Stimulated activated CD8-positive, alpha-beta memory T cell treated with anti-CD3 and anti-CD28 coated beads, Interleukin-4, amount 100 ng/mL, for 4 hours (primary cell): ENCODE results near the gene SLC4A2.

Source experiments
- DNase-seq, 2 donors: peaks; one replicate each; pipeline ENCODE4 v3.0.0-alpha.2; 2020; ENCODE audit warnings: low read depth in 2 of 2, low spot score in 1 of 2

Gene SLC4A2

GRCh38 chr7:151091431-151091830 lies 32.0 kb downstream of the SLC4A2 start:
- no peak for DNase-seq

DNA sequence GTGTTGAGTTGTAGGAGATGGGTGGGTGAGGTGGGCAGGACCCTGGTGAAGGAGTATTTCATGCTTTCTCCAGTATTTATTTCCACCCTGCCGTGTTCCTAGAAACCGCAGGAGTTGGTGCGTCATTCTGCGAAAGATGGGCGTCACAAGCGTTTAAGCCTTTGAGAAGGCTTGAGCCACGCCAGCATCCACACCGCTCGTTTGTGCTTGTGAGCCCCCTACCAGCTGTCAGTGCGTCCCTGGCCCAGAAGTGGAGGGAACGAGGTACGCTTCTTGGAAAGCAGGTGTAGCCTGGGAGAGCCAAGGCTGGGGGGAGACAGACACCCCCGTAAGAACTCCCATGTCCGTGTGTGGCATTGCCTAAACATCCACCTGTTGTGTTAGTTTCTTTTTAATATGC lies 32.6 kb downstream of the SLC4A2 start:
- no peak for DNase-seq

DNA sequence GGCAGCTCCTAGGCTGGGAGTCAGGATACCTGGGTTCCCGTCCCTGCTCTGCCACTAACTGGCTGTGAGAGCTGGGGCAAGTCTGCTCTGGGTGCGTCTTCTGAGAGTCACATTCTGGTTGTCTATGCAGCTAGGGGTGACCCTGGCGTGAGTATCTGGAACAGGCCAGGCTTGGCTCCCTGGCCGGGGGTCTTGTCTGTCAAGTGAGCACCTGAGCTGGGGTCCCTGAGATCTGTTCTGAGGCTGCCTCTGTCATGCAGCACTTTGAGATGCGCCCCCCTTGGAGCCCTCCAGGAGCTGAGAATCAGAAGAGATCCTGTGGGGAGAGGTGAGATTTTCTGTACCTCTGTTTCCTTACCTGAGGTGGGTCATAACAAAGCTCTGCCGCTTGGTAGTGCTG lies 34.4 kb downstream of the SLC4A2 start:
- DNase-seq, result no peak

DNA sequence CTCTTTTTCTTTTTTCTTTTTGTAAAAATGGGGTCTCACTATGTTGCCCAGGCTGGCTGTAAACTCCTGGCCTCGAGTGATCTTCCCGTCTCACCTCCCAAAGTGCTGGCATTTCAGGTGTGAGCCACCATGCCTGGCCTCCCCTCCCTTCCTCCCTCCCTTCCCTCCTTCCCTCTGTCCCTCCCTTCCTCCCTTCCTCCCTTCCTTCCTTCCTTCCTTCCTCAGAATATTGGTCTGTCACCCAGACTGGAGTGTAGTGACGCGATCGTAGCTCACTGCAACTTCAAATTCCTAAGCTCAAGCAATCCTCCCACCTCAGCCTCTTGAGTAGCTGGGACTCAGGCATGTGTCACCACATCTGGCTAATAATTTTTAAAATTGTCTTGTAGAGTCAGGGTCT lies 35.3 kb downstream of the SLC4A2 start:
- no peak for DNase-seq

DNA sequence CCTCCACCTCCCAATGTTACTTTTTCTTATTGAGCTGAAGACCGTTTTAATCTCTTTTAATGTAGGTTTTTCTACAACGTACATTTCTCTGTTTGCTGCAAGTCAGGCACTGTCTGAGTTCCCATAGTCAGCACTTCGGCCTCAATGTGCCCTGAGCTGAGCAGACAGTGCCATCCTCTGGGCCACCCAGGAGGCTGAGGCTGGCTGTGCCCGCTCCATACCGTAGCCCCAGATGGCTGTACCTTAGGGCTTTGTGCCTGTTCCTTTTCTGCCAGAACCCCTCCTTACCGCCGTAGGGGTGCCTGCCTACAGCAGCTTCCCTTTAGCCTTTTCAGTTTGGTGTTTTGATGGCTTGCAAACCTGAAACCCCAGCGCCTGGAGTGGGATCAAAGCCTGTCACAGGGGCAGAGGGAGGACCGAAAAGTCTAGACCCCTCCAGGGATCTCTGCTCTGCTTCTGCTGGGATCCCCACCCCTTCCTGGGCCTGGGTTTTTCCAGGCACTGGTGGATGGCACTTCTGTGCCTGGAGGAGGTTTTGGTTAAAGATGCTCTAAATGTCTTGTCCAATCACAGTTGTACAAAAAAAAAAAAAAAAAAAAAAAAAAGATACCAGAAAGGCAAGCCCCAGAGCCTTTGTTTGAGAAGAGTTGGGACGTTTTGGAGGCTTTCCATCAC lies 35.9 kb downstream of the SLC4A2 start:
- no peak for DNase-seq

- no peak for DNase-seq
Measured at GRCh38 chr7:151095828-151096475, 36.6 kb downstream of the SLC4A2 start.

DNA sequence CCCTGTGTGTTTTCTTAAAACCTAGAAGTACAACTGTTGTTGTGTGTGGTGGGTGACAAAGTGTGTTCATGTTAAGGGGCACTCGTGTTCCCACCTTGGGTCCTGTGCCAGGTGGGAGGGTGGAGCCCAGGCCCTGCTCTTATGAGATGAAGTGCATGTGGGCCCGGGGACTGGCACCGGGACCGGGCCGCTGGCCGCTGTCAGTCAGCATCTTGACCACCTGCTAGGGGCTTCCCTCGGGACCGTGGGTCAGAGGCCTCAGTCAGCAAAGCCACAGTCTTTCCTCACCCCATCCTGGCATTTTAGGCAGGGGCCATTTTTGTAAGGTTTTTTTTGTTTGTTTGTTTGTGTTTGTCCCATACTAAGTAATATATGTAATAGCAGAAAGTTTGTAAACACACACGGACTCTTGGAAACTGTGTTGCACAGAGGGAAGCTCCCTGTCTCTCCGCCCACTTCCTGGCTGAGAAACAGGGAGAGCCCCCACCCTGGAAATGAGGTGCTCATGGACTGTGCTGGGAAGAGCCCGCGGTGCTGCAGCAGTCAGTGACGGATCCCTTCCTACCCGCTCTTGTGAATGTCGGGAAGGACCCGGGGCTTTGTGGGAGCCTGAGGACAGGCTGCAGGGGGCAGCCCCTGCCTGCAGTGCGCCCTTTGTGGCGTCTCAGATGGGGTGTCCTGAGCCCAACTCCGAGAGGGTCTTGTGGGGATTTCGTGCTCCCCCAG lies 40.3 kb downstream of the SLC4A2 start:
- no peak for DNase-seq

- no peak for DNase-seq
Measured at GRCh38 chr7:151100921-151101320, 41.5 kb downstream of the SLC4A2 start.

- no peak for DNase-seq
Measured at GRCh38 chr7:151101621-151102396, 42.4 kb downstream of the SLC4A2 start.

DNA sequence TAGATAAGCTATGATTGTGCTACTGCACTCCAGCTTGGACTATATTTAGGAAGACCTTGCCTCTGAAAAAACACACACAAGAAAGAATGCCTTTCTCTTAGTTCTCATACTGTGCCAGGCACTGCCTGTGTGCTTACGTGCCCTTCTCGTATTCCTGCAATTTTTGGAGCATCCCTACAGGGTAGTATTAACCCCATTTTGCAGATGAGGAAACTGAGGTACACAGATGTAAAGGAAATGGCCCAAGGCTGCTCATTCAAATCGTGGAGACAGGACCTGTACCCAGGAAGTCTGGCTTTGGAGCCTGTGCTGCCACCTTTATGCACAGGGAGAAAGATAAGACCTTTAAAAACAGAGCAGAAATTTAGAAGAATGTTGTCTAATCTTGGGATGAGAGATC lies 43.6 kb downstream of the SLC4A2 start:
- DNase-seq, result no peak

DNA sequence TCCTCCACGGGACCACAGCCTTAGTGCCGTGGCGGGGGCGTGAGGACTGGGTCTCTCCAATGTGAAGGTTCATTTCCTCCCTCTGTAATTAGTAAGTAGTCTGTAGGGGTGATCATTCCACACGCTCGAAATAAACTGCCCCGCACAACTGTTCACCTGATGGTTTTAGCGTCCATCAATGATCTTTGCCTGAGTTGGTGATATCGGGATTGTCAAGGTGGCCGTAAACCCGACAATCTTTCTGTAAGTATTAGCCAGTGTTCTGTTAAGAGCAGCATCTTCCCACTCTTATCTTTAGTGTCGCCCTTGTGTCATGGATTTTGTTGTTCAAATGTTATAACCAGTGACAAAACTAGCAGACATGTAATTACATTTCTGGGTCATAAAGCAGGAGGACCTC lies 44.6 kb downstream of the SLC4A2 start:
- DNase-seq, result no peak

GRCh38 chr7:151104411-151105235 lies 45.2 kb downstream of the SLC4A2 start:
- no peak for DNase-seq

DNA sequence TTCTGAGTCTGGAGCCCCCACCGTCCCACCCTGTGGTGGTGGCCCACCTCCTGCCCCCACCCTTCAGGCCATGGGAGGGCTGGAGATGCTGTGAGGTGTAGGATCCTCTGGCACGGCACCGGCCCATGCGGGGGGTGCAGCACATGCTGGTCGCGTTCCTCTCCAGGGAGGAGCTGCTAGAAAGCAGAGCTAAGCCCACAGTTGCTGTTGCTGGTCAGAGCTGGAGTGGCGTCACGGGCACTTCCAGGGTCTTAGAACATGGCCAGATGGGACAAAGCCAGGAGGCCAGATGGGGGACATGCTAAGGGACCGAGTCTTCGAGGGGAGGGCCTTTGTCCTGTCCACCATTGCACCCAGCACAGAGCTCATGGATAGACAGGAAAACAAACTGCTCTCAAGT lies 48.5 kb downstream of the SLC4A2 start:
- no peak for DNase-seq

DNA sequence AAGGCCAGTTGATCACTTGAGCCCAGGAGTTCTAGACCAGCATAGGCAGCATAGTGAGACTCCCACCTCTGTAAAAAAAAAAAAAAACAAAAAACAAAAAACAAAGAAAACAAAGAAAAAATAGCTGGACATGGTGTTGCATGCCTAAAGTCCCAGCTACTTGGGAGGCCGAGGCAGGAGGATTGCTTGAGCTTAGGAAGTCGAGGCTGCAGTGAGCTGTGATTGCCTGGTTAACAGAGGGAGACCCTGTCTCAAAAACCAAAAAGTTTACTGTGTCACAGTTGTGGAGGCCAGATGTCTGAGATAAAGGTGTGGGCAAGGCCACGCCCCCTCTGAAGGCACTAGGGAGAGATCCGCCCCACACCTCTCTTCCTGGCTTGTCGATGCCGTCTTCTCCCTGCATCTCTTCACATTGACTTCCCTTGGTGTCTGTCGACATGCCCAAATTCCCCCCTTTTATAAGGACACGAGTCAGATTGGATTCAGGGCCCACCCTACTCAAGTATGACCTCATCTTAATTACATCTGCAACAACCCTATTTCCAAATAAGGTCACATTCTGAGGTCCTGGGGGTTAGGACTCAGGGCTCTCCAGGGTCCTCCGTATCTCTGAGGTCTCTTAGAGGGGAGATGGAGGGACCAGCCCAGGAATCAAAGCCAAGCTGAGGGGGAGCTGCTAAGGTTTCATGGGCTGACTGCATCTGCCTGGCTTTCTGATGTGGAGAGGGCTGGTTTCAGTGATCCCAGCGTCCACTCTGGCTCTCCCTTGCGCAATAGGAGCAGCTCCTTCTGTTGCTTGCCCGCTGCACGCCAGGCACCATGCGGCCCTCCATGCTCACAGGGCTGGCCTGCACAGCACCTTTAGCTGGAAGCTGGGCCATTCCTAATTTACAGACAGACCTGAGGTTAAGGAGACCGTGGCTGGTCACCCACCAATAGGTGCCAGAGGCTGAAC lies 50.0 kb downstream of the SLC4A2 start:
- no peak for DNase-seq

DNA sequence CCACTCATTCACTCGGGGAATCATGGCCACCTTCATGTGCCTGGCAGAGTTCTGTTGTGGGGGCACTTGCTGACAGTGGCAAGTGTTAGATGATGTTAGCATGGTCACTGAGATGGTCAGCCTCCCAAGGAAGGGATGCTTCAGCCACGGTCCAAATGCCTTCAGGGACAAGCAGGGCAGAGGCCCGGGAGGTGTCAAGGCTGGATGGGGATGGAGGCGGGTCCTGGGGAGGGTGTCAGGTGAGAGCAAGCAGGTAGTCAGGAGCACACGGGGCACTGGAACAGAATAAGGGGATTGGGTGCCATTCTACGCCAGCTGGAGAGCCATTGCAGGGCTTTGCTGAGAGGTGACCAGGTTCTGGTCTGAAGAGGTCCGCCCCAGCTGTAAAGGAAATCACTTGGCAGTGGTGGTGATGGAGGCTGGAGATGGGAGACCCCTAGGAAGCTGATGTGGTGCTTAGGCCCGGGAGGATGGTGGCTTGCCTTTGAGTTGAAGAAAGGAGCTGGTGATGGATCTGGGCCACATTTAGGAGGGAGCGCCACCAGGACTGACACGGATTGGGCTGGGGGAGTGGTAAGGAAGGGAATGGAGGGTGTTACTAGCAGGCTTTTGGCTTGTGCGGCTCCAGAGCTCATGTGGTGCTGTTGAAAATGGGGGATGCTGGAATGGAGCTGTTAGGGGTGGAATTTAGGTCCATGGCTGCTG lies 51.0 kb downstream of the SLC4A2 start:
- no peak for DNase-seq

DNA sequence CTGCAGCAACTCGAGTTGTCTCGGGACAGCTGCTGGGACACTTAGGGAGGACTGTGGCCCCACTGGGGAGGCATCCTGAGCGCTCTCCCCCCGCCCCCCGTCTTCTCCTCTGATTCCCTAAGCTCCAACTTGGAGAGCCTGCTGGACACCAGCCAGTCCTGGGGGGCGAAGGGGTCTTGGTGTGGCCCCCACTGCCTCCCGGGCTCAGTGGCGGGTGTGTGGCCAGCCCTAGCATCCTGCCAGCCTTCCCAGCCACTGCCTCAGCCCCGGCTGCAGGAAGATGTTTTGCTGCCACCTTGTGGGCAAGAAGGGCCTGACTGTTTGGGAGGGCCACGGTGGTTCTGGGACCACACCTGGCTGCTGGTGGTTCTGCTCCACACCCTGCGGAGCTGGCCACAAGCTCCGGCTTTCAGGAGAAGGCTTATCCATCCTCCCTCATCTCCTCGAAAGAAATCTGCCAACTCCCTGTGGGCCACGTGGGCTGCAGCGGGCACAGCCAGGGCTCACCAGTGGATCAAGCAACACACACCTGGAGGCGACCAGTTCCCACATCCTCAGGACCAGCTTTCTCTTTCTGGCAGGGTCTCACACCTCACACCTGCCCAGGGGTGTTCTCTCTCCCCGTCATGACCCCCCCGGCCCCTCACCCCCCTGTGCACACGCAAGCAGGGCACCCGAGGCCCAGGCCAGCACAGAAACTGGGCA lies 51.7 kb downstream of the SLC4A2 start:
- DNase-seq, result peak; percentile 34 to 50

DNA sequence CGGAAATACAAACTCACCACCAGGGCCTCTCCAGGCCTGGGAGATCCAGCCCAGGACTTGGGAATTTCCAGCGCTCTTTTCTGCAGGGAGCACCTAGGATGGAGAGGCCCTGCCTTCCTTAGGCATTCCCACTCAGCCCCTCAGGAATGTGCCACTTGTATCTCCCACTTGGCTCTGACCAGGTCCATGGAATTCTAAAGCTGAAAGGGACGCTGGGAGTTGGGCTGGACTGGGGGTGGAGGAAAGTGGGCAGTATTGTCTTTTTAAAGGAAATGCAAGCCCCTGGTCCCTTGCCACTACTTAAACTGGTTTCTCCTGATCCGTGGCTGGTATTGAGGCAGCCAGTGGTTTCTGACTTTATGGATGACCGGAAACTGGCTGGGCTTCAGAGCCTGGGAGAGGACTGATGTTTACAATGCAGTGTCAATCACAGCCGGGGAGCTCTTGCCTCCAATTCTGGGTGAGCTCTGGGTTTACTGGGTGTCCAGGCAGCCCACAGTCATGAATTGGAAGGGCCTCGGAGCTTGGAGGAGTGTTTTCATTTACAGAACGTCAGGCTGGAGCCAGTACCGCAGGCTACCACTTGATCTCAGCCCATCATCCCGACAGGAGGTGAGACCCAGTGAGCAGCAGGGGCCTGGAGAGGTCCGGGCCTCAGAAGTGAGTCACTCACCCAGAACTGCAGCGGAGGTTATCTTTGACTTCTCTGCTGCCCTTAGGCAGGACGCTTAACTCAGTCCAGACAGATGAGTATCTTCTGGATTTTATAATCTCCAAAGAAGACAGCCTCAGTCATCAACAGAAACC lies 54.2 kb downstream of the SLC4A2 start:
- no peak for DNase-seq
